DOHH2 (cell line): ENCODE measurements around the gene PRAMEF17.
"Not testable (repeated sequence)": the region's sequence is repeated elsewhere in the genome, so short reads cannot be mapped to it uniquely, and the experiment has no call there.

Experiments
- CTCF ChIP-seq: fragments of 200-600 bp; sonication (generic); IDR thresholded peaks from one replicate; pipeline ENCODE4 v1.5.1; 2014; ENCODE audit warnings: antibody characterized with exemption, mild to moderate bottlenecking, low read depth, low read length; ENCODE audit not compliant: poor library complexity, severe bottlenecking
- EZH2phosphoT487 ChIP-seq: fragments of 200-600 bp; sonication (generic); IDR thresholded peaks from 2 replicates; pipeline ENCODE4 v1.6.1; 2017; ENCODE audit warnings: borderline replicate concordance, mild to moderate bottlenecking, antibody characterized with exemption, low read length, moderate library complexity, mixed read lengths

- not testable (repeated sequence) for TF ChIP-seq CTCF, EZH2phosphoT487
These were observed 5.3 kb downstream of the PRAMEF17 start for GRCh38 chr1:13394761-13395160.
